HG03558 (cell line): ENCODE measurements around the gene DPY19L3.
A peak's percentile ranks its signal among the peaks of the same experiment; 100 is the strongest.
"Not testable (repeated sequence)": the region's sequence is repeated elsewhere in the genome, so short reads cannot be mapped to it uniquely, and the experiment has no call there.

ENCODE experiments used
- ATAC-seq: cut with Tn5 transposase; IDR thresholded peaks from one replicate; pipeline ENCODE4 v1.9.1; 2021; ENCODE audit warnings: moderate number of reproducible peaks; ENCODE audit not compliant: unreplicated experiment; ENCODE audit errors: extremely low read depth

Gene DPY19L3

GRCh38 chr19:32388393-32388855 lies 17.1 kb upstream of the DPY19L3 start:
- no peak for ATAC-seq

GRCh38 chr19:32392901-32393300 lies 12.7 kb upstream of the DPY19L3 start:
- no peak for ATAC-seq

GRCh38 chr19:32396046-32396652 lies 9.4 kb upstream of the DPY19L3 start:
- no peak for ATAC-seq

GRCh38 chr19:32397671-32398101 lies 7.9 kb upstream of the DPY19L3 start:
- ATAC-seq = no peak

- ATAC-seq = no peak
Measured at GRCh38 chr19:32401992-32402391, 3.6 kb upstream of the DPY19L3 start.

- no peak for ATAC-seq
Measured at GRCh38 chr19:32403291-32403995, 2.1 kb upstream of the DPY19L3 start.

GRCh38 chr19:32404213-32404932 lies 1.2 kb upstream of the DPY19L3 start:
- no peak for ATAC-seq

- peak; percentile 2 for ATAC-seq
Measured at GRCh38 chr19:32404933-32405430, 588 bp upstream of the DPY19L3 start.

- ATAC-seq = no peak
Measured at GRCh38 chr19:32406161-32407003, 812 bp downstream of the DPY19L3 start.

GRCh38 chr19:32407004-32407992 lies 1.7 kb downstream of the DPY19L3 start:
- no peak for ATAC-seq

- ATAC-seq = no peak
Measured at GRCh38 chr19:32415246-32415645, 9.7 kb downstream of the DPY19L3 start.

GRCh38 chr19:32415669-32416068 lies 10.1 kb downstream of the DPY19L3 start:
- no peak for ATAC-seq

GRCh38 chr19:32416749-32417456 lies 11.3 kb downstream of the DPY19L3 start:
- ATAC-seq = no peak

- ATAC-seq = no peak
Measured at GRCh38 chr19:32418155-32418554, 12.6 kb downstream of the DPY19L3 start.

- ATAC-seq = no peak
Measured at GRCh38 chr19:32421589-32422361, 16.2 kb downstream of the DPY19L3 start.

- ATAC-seq = no peak
Measured at GRCh38 chr19:32422435-32422834, 16.9 kb downstream of the DPY19L3 start.

GRCh38 chr19:32423944-32424343 lies 18.4 kb downstream of the DPY19L3 start:
- not testable (repeated sequence) for ATAC-seq

- no peak for ATAC-seq
Measured at GRCh38 chr19:32427536-32427935, 22.0 kb downstream of the DPY19L3 start.
